ENCODE data around the gene IAPP. TPM values are rescaled to one million over a fixed set of nuclear protein-coding genes. Genes with fewer than 3 reads are reported as not detected.

The IAPP gene
- polyA plus RNA-seq, 3 donors: not detected

DNA sequence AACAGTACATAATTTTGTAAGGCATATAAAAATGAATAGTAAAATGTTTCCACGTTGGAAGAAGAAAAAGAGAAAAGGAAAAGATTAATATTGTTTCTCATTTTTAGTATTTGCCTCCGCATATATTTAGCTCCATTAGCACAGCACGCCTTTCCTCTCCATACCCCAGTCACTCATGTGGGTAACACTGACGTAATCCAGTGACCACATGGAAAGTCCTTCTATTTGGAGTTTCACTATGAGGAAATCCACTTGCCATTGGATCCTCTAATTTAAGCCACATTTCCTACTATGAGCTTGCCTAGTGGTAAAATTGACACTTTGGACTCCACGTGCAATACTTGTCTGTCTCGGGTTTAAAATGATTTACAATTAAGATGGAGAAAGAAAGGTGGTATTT lies 32.3 kb upstream of the IAPP start:
- H3K9me3 ChIP-seq (replicated peaks in 1 of 2; ENCODE audit: control insufficient read depth in 1 of 2, insufficient read depth in 1 of 2, low read length in 2 of 2): no peaks in the 10 kb centered on the region
- H3K79me2 ChIP-seq (ENCODE audit: insufficient read depth, low read length): no peaks in the 10 kb centered on the region
- WGBS (ENCODE audit: insufficient coverage): 70% methylated on average over 2 of the region's 6 CpGs
- no peaks in the 10 kb centered on the region for H4K20me1 ChIP-seq (ENCODE audit: insufficient read depth, low read length)
- Mint-ChIP-seq H3K9me3 (peaks cover 0 to 2% (median 0%) of the 10 kb centered on the region in 7 donors), H3K27ac (no peak overlapping the region), H3K36me3 (no peaks in the 10 kb centered on the region), H3K4me3 (no peak overlapping the region), H3K4me1 (no peaks in the 10 kb centered on the region), H3K27me3 (ENCODE audit: low read depth in 3 of 3) (peaks cover 0 to 1% (median 0%) of the 10 kb centered on the region in 3 donors)
- H3K27ac ChIP-seq (ENCODE audit: low read depth in 1 of 2, low read length in 2 of 2): no peak overlapping the region
- intact Hi-C loops (cut with micrococcal nuclease): no loop called here
- no peak for DNase-seq
- no peaks in the 10 kb centered on the region for H3K4me1 ChIP-seq (ENCODE audit: control insufficient read depth in 1 of 2, insufficient read depth in 2 of 2, low read length in 2 of 2)
- no peak overlapping the region for H3K4me3 ChIP-seq (replicated peaks in 1 of 3; ENCODE audit: low read depth in 2 of 3, low read length in 3 of 3)
- no peaks in the 10 kb centered on the region for H3K27me3 ChIP-seq (ENCODE audit: control insufficient read depth in 2 of 2, insufficient read depth in 2 of 2, low read length in 2 of 2)
- H3K36me3 ChIP-seq (replicated peaks in 1 of 2; ENCODE audit: control insufficient read depth in 1 of 2, insufficient read depth in 2 of 2, low read length in 2 of 2): no peaks in the 10 kb centered on the region
- TF ChIP-seq, protein P1, sequence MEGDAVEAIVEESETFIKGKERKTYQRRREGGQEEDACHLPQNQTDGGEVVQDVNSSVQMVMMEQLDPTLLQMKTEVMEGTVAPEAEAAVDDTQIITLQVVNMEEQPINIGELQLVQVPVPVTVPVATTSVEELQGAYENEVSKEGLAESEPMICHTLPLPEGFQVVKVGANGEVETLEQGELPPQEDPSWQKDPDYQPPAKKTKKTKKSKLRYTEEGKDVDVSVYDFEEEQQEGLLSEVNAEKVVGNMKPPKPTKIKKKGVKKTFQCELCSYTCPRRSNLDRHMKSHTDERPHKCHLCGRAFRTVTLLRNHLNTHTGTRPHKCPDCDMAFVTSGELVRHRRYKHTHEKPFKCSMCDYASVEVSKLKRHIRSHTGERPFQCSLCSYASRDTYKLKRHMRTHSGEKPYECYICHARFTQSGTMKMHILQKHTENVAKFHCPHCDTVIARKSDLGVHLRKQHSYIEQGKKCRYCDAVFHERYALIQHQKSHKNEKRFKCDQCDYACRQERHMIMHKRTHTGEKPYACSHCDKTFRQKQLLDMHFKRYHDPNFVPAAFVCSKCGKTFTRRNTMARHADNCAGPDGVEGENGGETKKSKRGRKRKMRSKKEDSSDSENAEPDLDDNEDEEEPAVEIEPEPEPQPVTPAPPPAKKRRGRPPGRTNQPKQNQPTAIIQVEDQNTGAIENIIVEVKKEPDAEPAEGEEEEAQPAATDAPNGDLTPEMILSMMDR (IDR thresholded peaks at IDR 0.05): no peak
- no peak overlapping the region for H3K9ac ChIP-seq (ENCODE audit: insufficient read depth, low read length, poor library complexity, severe bottlenecking)
- H3K4me2 ChIP-seq (replicated peaks; ENCODE audit: extremely low read depth, low read length, poor library complexity, severe bottlenecking): no peak overlapping the region
- no peak overlapping the region for H2AFZ ChIP-seq (ENCODE audit: insufficient read depth, low read depth, low read length, poor library complexity, severe bottlenecking)

DNA sequence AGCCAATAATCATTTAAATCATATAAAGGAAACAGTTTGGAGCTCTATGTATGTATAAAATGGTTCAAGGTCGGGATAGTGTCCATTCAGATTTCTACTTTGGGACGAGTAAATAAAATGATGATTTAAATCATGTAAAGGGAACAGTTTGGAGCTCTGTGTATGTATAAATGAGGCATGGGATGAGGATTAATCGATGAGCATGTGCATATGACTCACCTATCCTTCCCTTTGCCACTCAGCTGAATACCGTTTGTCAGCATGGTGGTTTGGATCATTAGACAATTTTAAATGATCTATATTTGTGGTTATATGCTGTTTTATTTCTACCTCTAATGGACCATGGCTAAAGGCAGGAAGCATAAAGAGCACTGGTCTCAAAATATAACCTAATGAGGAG lies 30.9 kb upstream of the IAPP start:
- Mint-ChIP-seq H3K36me3 (no peaks in the 10 kb centered on the region), H3K9me3 (peaks cover 0 to 2% (median 0%) of the 10 kb centered on the region in 7 donors), H3K4me3 (no peak overlapping the region), H3K4me1 (no peaks in the 10 kb centered on the region), H3K27ac (no peak overlapping the region), H3K27me3 (ENCODE audit: low read depth in 3 of 3) (peaks cover 0 to 1% (median 0%) of the 10 kb centered on the region in 3 donors)
- H3K4me1 ChIP-seq (ENCODE audit: control insufficient read depth in 1 of 2, insufficient read depth in 2 of 2, low read length in 2 of 2): no peaks in the 10 kb centered on the region
- H3K4me3 ChIP-seq (replicated peaks in 1 of 3; ENCODE audit: low read depth in 2 of 3, low read length in 3 of 3): no peak overlapping the region
- no peaks in the 10 kb centered on the region for H3K79me2 ChIP-seq (ENCODE audit: insufficient read depth, low read length)
- H3K27me3 ChIP-seq (ENCODE audit: control insufficient read depth in 2 of 2, insufficient read depth in 2 of 2, low read length in 2 of 2): no peaks in the 10 kb centered on the region
- no peak overlapping the region for H3K27ac ChIP-seq (ENCODE audit: low read depth in 1 of 2, low read length in 2 of 2)
- intact Hi-C loops (cut with micrococcal nuclease): no loop called here
- no peaks in the 10 kb centered on the region for H3K9me3 ChIP-seq (replicated peaks in 1 of 2; ENCODE audit: control insufficient read depth in 1 of 2, insufficient read depth in 1 of 2, low read length in 2 of 2)
- no peak overlapping the region for H3K4me2 ChIP-seq (replicated peaks; ENCODE audit: extremely low read depth, low read length, poor library complexity, severe bottlenecking)
- no peak overlapping the region for H3K9ac ChIP-seq (ENCODE audit: insufficient read depth, low read length, poor library complexity, severe bottlenecking)
- no peaks in the 10 kb centered on the region for H3K36me3 ChIP-seq (replicated peaks in 1 of 2; ENCODE audit: control insufficient read depth in 1 of 2, insufficient read depth in 2 of 2, low read length in 2 of 2)
- H2AFZ ChIP-seq (ENCODE audit: insufficient read depth, low read depth, low read length, poor library complexity, severe bottlenecking): no peak overlapping the region
- WGBS (ENCODE audit: insufficient coverage): no CpG with 5 or more reads among the region's 4 CpGs
- no peak for DNase-seq
- TF ChIP-seq, protein P1 (IDR thresholded peaks at IDR 0.05): no peak
- no peaks in the 10 kb centered on the region for H4K20me1 ChIP-seq (ENCODE audit: insufficient read depth, low read length)

All from CD14-positive monocyte (primary cell).